ENCODE measurements around the gene MROH8.
"Not testable (repeated sequence)": the region's sequence is repeated elsewhere in the genome, so short reads cannot be mapped to it uniquely, and the experiment has no call there.

The MROH8 gene

DNA sequence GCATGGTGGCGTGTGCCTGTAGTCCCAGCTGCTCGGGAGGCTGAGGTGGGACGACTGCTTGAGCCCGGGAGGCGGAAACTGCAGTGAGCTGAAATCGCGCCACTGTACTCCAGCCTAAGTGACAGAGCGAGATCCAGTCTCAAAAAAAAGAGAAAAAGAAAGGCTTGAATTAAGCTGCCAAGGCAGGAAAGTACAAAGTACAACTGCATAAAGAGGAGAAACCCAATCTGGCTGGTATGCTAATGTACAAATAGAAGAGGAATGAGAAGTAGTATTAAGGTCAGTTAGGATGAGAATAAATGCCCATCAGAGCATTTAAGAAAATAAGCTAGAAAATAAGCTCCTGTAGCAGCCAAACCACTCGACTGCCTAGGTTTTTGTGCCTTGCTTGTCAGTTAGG lies 23.4 kb downstream of the MROH8 start:
- no peak overlapping the region for H3K4me3 ChIP-seq (ENCODE audit: low read depth, low read length)

GRCh38 chr20:37154684-37155298 lies 24.6 kb downstream of the MROH8 start:
- H3K4me3 ChIP-seq (ENCODE audit: low read depth, low read length), result no peak overlapping the region

GRCh38 chr20:37152284-37152683 lies 27.1 kb downstream of the MROH8 start:
- no peak overlapping the region for H3K4me3 ChIP-seq (ENCODE audit: low read depth, low read length)

DNA sequence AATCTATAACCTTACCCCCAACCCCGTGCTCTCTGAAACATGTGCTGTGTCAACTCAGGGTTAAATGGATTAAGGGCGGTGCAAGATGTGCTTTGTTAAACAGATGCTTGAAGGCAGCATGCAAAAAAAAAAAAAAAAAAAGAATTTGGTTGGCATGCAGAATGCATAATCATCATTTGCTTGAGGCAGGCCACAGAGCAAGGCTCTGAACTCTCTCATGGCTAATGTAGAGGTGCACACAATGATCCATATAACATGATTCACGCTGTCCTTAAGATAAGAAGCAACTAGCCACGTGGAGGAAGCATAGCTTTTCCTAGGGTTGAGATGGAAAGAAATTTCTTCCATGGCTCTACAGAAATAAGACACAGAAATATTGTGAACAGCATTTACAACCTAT lies 27.8 kb downstream of the MROH8 start:
- no peak overlapping the region for H3K4me3 ChIP-seq (ENCODE audit: low read depth, low read length)

DNA sequence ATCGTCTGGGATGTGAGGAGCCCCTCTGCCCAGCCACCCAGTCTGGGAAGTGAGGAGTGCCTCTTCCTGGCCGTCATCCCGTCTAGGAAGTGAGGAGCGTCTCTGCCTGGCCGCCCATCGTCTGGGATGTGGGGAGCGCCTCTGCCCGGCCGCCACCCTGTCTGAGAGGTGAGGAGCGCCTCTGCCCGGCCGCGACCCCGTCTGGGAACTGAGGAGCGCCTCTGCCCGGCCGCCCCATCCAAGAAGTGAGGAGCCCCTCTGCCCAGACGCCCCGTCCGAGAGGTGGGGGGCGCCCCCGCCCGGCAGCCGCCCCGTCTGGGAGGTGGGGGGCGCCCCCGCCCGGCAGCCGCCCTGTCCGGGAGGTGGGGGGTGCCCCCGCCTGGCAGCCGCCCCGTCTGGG lies 28.5 kb downstream of the MROH8 start:
- not testable (repeated sequence) for H3K4me3 ChIP-seq (ENCODE audit: low read depth, low read length)

DNA sequence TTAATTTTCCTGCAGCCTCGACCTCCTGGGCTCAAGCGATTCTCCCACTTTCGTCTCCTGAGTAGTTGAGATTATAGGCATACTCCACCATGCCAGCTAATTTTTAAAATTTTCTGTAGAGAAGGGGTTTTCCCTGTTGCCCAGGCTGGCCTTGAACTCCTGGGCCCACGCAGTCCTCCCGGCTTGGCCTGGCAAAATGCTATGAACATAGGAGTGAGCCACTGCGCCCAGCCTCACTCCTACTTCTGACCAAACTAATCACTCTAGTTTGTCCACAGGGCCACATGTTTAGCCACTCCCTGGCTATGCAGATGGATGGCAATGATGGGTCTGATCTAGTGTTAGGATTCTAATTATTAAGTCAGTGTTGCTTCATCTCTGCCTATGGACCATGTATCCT lies 32.1 kb downstream of the MROH8 start:
- H3K4me3 ChIP-seq (ENCODE audit: low read depth, low read length), result no peak overlapping the region

- H3K4me3 ChIP-seq (ENCODE audit: low read depth, low read length), result no peak overlapping the region
These were observed 34.4 kb downstream of the MROH8 start for GRCh38 chr20:37144856-37145404.

DNA sequence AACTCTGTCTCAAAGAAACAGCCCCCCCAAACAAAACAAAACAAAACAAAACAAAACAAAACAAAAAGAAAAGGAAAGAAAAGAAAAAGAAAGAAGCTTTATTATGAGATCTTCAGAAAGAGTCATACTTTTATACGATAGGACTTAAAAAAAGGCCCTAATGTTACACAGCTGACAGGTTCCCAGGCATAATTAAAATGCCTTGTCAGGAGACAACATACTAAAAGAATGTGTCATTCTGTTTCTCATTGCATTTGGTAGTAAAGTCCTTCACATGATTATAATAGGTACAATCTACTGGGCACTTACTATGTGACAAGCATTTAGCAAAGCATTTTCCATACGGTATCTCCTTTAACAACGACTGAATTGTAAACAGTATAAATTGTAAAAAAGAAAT lies 36.6 kb downstream of the MROH8 start:
- no peak overlapping the region for H3K4me3 ChIP-seq (ENCODE audit: low read depth, low read length)

- H3K4me3 ChIP-seq (ENCODE audit: low read depth, low read length), result no peak overlapping the region
These were observed 41.8 kb downstream of the MROH8 start for GRCh38 chr20:37137547-37137946.

DNA sequence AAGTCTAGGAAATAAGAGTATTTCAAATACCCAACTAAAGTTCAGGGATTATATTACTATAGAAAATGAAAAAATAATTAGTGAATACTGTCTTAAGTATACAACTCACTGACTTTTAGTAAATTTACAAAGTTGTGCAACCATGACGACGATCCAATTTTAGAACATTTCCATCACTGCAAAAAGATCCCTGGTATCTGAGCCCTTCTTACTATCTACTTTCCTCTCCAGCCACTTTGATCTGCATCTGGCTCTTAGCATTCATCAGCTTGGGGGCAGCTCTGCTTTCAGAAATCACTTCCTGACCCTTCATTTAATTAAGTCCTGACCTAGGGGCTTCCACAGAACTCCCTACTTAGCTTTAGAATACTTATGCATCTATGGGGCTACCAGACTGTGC lies 45.4 kb downstream of the MROH8 start:
- no peak overlapping the region for H3K4me3 ChIP-seq (ENCODE audit: low read depth, low read length)

- H3K4me3 ChIP-seq (ENCODE audit: low read depth, low read length), result no peak overlapping the region
These were observed 47.9 kb downstream of the MROH8 start for GRCh38 chr20:37131486-37131885.

- H3K4me3 ChIP-seq (ENCODE audit: low read depth, low read length), result no peak overlapping the region
These were observed 50.5 kb downstream of the MROH8 start for GRCh38 chr20:37128803-37129202.

DNA sequence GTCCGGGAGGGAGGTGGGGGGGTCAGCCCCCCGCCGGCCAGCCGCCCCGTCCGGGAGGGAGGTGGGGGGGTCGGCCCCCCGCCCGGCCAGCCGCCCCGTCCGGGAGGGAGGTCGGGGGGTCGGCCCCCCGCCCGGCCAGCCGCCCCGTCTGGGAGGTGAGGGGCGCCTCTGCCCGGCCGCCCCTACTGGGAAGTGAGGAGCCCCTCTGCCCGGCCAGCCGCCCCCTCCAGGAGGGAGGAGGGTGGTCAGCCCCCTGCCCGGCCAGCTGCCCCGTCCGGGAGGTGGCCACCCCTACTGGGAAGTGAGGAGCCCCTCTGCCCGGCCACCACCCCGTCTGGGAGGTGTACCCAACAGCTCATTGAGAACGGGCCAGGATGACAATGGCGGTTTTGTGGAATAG lies 53.1 kb downstream of the MROH8 start:
- not testable (repeated sequence) for H3K4me3 ChIP-seq (ENCODE audit: low read depth, low read length)

- no peak overlapping the region for H3K4me3 ChIP-seq (ENCODE audit: low read depth, low read length)
These were observed 55.9 kb downstream of the MROH8 start for GRCh38 chr20:37123441-37123840.

GRCh38 chr20:37120497-37120896 lies 58.9 kb downstream of the MROH8 start:
- no peak overlapping the region for H3K4me3 ChIP-seq (ENCODE audit: low read depth, low read length)

- no peak overlapping the region for H3K4me3 ChIP-seq (ENCODE audit: low read depth, low read length)
These were observed 59.9 kb downstream of the MROH8 start for GRCh38 chr20:37119356-37120036.

DNA sequence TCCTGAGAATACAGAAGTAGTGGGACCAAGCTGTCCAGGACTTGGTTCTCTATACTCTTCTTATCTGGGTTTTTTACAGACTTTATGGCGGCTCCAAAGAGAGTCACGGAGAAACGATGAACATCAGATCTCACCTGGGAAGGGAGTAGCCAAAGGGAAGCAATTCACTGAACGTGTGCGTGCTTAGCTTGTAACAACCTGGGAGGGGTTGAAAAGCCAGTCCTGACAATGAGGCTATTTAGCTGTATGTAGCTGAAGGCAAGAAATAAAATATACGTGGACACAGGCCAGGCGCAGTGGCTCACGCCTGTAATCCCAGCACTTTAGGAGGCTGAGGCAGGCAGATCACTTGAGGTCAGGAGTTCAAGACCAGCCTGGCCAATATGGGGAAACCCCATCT lies 65.3 kb downstream of the MROH8 start:
- no peak overlapping the region for H3K4me3 ChIP-seq (ENCODE audit: low read depth, low read length)

GRCh38 chr20:37111926-37112455 lies 67.4 kb downstream of the MROH8 start:
- no peak overlapping the region for H3K4me3 ChIP-seq (ENCODE audit: low read depth, low read length)

- H3K4me3 ChIP-seq (ENCODE audit: low read depth, low read length), result no peak overlapping the region
These were observed 70.7 kb downstream of the MROH8 start for GRCh38 chr20:37108676-37109075.

DNA sequence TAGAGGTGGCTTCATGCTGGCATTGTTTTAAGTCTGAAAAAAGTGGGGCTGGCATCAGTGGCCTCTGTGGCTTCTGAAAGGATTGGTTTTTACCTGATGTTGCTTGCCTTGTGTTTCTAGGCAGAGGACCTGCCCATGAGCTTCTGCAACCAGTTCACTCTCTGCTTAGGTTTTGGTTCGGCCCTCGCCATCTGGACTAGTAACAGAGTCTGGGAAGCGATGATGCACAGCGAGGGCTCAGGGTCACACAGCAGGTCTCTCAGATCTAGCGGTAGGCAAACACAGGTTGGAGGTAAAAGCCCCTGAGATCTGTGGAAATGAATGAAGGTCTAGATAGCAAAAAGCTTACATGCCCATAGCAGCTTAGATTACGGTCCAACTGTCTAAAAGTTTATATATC lies 76.8 kb downstream of the MROH8 start:
- H3K4me3 ChIP-seq (ENCODE audit: low read depth, low read length), result no peak overlapping the region

DNA sequence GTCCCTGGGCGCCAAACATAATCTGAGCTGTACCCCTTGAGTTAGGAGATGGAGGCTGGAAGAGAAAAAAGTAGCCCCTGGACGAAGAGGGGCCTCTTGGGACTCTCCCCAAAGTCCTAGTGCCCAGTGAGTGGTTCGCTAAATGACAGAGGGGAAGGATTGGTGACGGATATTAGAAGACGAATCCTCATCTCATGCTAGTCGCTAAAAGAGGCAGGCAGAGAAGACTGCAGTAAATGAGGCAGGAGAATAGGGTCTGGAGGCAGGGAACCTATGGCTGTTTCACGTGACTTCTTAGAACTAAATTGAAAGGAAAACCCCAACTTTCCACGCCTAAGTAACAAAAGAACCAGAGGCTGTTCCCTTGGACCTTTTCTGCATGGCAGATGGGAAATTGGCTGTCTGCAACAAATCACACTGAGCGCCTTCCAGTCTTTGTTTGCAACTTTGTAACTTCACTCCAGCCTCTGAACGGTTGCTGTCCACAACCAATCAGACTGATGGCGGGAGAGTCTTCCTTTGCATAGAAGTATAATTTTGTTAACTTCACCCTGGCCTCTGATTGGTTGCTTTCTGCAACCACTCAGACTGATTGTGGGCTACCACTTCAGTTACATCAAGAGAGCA lies 82.8 kb downstream of the MROH8 start:
- H3K4me3 ChIP-seq (ENCODE audit: low read depth, low read length), result no peak overlapping the region

Measured in iPS-11a (cell line).